Transverse colon (tissue), 4 donors: ENCODE measurements around the gene TMEM62. TPM values are rescaled to one million over a fixed set of nuclear protein-coding genes. Genes with fewer than 3 reads are reported as not detected.

Source experiments
- DNase-seq: peaks from one replicate; pipeline ENCODE4 v3.0.0-alpha.2; 2019
- H3K27ac ChIP-seq, 4 donors: fragments of 200-600 bp; sonication (generic); 2 replicates each; pipeline ENCODE4 v1.5.1; 2016 to 2018; ENCODE audit warnings: inconsistent platforms in 4 of 4
- H3K27me3 ChIP-seq: fragments of 200-600 bp; sonication (generic); 2 replicates; pipeline ENCODE4 v1.5.1; 2017; ENCODE audit warnings: inconsistent platforms
- H3K36me3 ChIP-seq, 4 donors: fragments of 200-600 bp; sonication (generic); 2 replicates each; pipeline ENCODE4 v1.5.1; 2017 to 2019; ENCODE audit warnings: inconsistent platforms in 4 of 4
- H3K4me1 ChIP-seq, 4 donors: fragments of 200-600 bp; sonication (generic); 2 replicates each; pipeline ENCODE4 v1.5.1; 2017 to 2020; ENCODE audit warnings: inconsistent platforms in 4 of 4
- H3K4me3 ChIP-seq, 4 donors: fragments of 200-600 bp; sonication (generic); 1 replicate in 1 of 4; 2 replicates in 3 of 4; pipeline versions ENCODE4 v1.5.1 to v1.6.1; 2017 to 2019; ENCODE audit warnings: inconsistent platforms in 4 of 4
- H3K9me3 ChIP-seq, 2 donors: fragments of 200-600 bp; sonication (generic); 2 replicates each; pipeline ENCODE4 v1.5.1; 2017 to 2019; ENCODE audit warnings: inconsistent platforms in 2 of 2
- CTCF ChIP-seq, 5 experiments: fragments of 200-600 bp in 3 of 5; fragments of 450-650 bp in 2 of 5; sonication (generic) in 3 of 5; IDR thresholded peaks; 1 replicate in 2 of 5; 2 replicates in 3 of 5; pipeline ENCODE4 v1.5.1; 2016 to 2017; ENCODE audit warnings: antibody characterized with exemption in 5 of 5, inconsistent platforms in 3 of 5, mild to moderate bottlenecking in 2 of 5, moderate library complexity in 1 of 5
- EP300 ChIP-seq: sonication (generic); formaldehyde crosslinking; IDR thresholded peaks from one replicate; pipeline ENCODE4 v1.6.1; 2017; ENCODE audit warnings: antibody characterized with exemption, low read depth
- POLR2A ChIP-seq: fragments of 450-650 bp; IDR thresholded peaks from one replicate; pipeline ENCODE4 v1.6.1; 2016; ENCODE audit warnings: antibody characterized with exemption, mild to moderate bottlenecking, moderate library complexity
- POLR2AphosphoS5 ChIP-seq, 3 donors: sonication (generic); formaldehyde crosslinking; IDR thresholded peaks; one replicate each; pipeline ENCODE4 v1.6.1; 2016; ENCODE audit warnings: antibody characterized with exemption in 3 of 3
- WGBS, 2 donors: methylation state at CpG; one replicate each; pipeline ENCODE4 v1.1.5; 2018; ENCODE audit warnings: low coverage in 1 of 2; 5-methylcytosine and 5-hydroxymethylcytosine counted together
- in situ Hi-C, 4 donors: fragments of 200-750 bp; cut with MboI; loops; one replicate each; pipeline versions ENCODE4 v1.15.0 to v1.15.1; 2017; ENCODE audit warnings: low sequenced_read_pairs in 3 of 4, low pct_ligation_motif_present in 1 of 4, low pct_unique_long_range_greater_than_20kb in 1 of 4
- intact Hi-C: fragments of 100-400 bp; cut with DNase I; formaldehyde crosslinking; loops from one replicate; pipeline ENCODE4 v1.15.1; 2023; ENCODE audit warnings: low total_unique reads
- total RNA-seq, 4 donors: library from RNA; depleted of rRNA; stranded (reverse); fragments of >200 nt; gene quantifications; one replicate each; pipeline ENCODE4 v1.1.0, GENCODE V29; 2016

Gene TMEM62
- total RNA-seq, 4 donors from 2014 or later = 21.3 to 367 (median 39.6) TPM

GRCh38 chr15:43103907-43104306 is 29.5 kb upstream of the TMEM62 start:
- no peaks in the 10 kb centered on the region for H3K9me3 ChIP-seq
- WGBS, 2 donors = 77 to 86% methylated on average over 1 of the region's 1 CpG
- DNase-seq = no peak
- no peaks in the 10 kb centered on the region for H3K27me3 ChIP-seq
- H3K27ac ChIP-seq = peak overlapping the region in 1 of 4 donors; percentile 95
- intact Hi-C loops = no loop called here
- in situ Hi-C loops = no loop called here
- peak overlapping the region in 1 of 4 donors; percentile 81 for H3K4me3 ChIP-seq
- peaks cover 11 to 29% (median 16%) of the 10 kb centered on the region in 4 donors for H3K4me1 ChIP-seq
- TF ChIP-seq POLR2A = no peak
- no peak for TF ChIP-seq CTCF (IDR thresholded peaks at IDR 0.05)
- no peak for TF ChIP-seq EP300
- TF ChIP-seq POLR2AphosphoS5 (IDR thresholded peaks at IDR 0.05) = no peak
- no peaks in the 10 kb centered on the region for H3K36me3 ChIP-seq

DNA sequence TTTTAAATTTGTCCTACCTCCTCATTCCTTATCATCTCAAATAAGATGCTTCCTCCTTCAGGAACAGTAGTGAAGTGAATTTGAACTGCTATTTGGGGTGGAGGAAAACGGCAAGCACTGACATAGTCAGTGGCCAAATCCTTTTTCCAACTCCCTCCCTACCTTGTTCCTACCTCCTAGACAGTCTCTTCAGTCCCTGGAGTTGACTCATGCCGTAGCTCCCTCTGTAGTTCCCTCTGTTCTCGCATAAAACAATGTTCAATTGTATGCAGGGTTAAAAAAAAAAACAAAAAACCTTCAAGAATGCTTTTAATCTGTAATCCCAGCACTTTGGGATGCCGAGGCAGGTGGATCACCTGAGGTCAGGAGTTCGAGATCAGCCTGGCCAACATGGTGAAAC is 29.0 kb upstream of the TMEM62 start:
- H3K27me3 ChIP-seq = no peaks in the 10 kb centered on the region
- in situ Hi-C loops = no loop called here
- no peaks in the 10 kb centered on the region for H3K36me3 ChIP-seq
- peaks cover 11 to 29% (median 16%) of the 10 kb centered on the region in 4 donors for H3K4me1 ChIP-seq
- intact Hi-C loops = no loop called here
- peak overlapping the region in 3 of 4 donors; percentile 85 to 95 (median 93) for H3K27ac ChIP-seq
- 51 to 56% methylated on average over 4 to 5 of the region's 5 CpGs for whole genome bisulfite sequencing, 2 donors
- H3K9me3 ChIP-seq = no peaks in the 10 kb centered on the region
- H3K4me3 ChIP-seq = peak overlapping the region in 1 of 4 donors; percentile 81
- no peak for DNase-seq
- no peak for TF ChIP-seq POLR2AphosphoS5 (IDR thresholded peaks at IDR 0.05)
- TF ChIP-seq CTCF (IDR thresholded peaks at IDR 0.05) = no peak
- TF ChIP-seq POLR2A = no peak
- no peak for TF ChIP-seq EP300

DNA sequence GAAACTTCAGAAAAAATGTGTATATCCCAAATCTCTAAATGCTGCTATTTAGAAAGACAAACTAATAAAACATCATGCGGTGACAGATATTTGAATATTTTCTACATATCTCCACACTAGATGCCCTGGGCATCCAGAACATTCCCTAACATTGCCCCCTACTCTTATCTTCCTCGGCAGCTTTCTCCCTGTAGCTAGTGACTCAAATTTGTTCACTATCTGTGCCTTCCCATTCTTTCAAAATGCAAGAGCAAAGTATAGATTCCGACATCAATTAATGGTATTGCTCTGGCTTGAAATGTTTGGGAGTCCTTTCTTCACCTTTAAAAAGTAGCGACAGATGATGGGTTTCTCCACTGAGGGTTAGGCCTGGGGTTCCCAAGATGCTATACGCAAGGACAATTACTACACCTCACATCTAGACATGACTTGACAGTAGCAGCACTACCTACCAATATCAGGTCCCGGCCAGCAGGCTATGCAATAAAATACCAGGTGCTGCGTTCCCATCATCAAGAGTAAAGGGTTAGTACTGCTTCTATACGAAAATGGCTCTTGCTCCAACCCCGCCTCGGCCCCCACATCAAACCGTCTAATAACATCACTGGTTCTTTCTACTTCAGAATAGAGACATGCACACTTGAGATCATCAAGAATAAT is 28.2 kb upstream of the TMEM62 start:
- H3K9me3 ChIP-seq = no peaks in the 10 kb centered on the region
- no peaks in the 10 kb centered on the region for H3K36me3 ChIP-seq
- in situ Hi-C loops (no loop called here), intact Hi-C loops (no loop called here)
- TF ChIP-seq EP300 (no peak), POLR2AphosphoS5 (IDR thresholded peaks at IDR 0.05) (no peak), CTCF (IDR thresholded peaks at IDR 0.05) (peak in 1 of 5 experiments; percentile 9), POLR2A (no peak)
- peak; percentile 33 for DNase-seq
- H3K27me3 ChIP-seq = no peaks in the 10 kb centered on the region
- H3K4me3 ChIP-seq = peak overlapping the region; percentile 66 to 95 (median 81)
- H3K4me1 ChIP-seq = peaks cover 11 to 31% (median 16%) of the 10 kb centered on the region in 4 donors
- H3K27ac ChIP-seq = peak overlapping the region; percentile 85 to 95 (median 91)
- 11 to 29% methylated on average over 4 to 11 of the region's 11 CpGs for WGBS, 2 donors

GRCh38 chr15:43105778-43106485 is 27.5 kb upstream of the TMEM62 start, which contains the start of gene UBR1:
UBR1 (minus strand) TSS chr15:43106038; CDS start chr15:43106022, 16 bp downstream.
- Histone ChIP-seq H3K27me3 (no peaks in the 10 kb centered on the region), H3K4me3 (peak within 1 kb of the TSS; percentile 66 to 95 (median 81)), H3K27ac (peak within 1 kb of the TSS; percentile 85 to 95 (median 91)), H3K4me1 (peaks cover 11 to 31% (median 16%) of the 10 kb centered on the region in 4 donors), H3K36me3 (no peaks in the 10 kb centered on the region), H3K9me3 (no peaks in the 10 kb centered on the region)
- intact Hi-C loops (no loop called here), in situ Hi-C loops (no loop called here)
- peak; percentile 68 for TF ChIP-seq POLR2A
- TF ChIP-seq CTCF (IDR thresholded peaks at IDR 0.05) = no peak
- peak; percentile 65 for TF ChIP-seq EP300
- TF ChIP-seq POLR2AphosphoS5 (IDR thresholded peaks at IDR 0.05) = peak; percentile 84 to 87 (median 86)
- DNase-seq = peak; percentile 92
- WGBS, 2 donors = 1 to 2% methylated on average over 6 to 18 of the region's 33 CpGs
